Fibroblast of the aortic adventitia (primary cell): ENCODE measurements around the gene PPP1R37. TPM values are rescaled to one million over a fixed set of nuclear protein-coding genes. Genes with fewer than 3 reads are reported as not detected.
A peak's percentile ranks its signal among the peaks of the same experiment; 100 is the strongest.

Experiments
- DNase-seq: peaks from one replicate; pipeline ENCODE4 v3.0.0-alpha.2; 2010; ENCODE audit warnings: low read depth
- H3K4me3 ChIP-seq: 2 replicates; pipeline ENCODE4 v1.5.1; 2011; ENCODE audit warnings: low read depth, mild to moderate bottlenecking, control low read depth, low read length, moderate library complexity
- CTCF ChIP-seq: IDR thresholded peaks from 2 replicates; pipeline ENCODE4 v1.5.1; 2011; ENCODE audit warnings: mild to moderate bottlenecking, low read length, control low read depth, inconsistent platforms; ENCODE audit not compliant: insufficient read depth
- total RNA-seq: library from RNA; depleted of rRNA; stranded (reverse); fragments of >200 nt; gene quantifications from 2 replicates; pipeline ENCODE4 v1.2.3, GENCODE V29; 2012; ENCODE audit warnings: low replicate concordance

PPP1R37 gene
- total RNA-seq, 1 donor: 28.0 TPM

- TF ChIP-seq CTCF: no peak
- no peak for DNase-seq
- H3K4me3 ChIP-seq: peak overlapping the region; percentile 62
Observed at GRCh38 chr19:45076851-45077730, 15.9 kb upstream of the PPP1R37 start.

DNA sequence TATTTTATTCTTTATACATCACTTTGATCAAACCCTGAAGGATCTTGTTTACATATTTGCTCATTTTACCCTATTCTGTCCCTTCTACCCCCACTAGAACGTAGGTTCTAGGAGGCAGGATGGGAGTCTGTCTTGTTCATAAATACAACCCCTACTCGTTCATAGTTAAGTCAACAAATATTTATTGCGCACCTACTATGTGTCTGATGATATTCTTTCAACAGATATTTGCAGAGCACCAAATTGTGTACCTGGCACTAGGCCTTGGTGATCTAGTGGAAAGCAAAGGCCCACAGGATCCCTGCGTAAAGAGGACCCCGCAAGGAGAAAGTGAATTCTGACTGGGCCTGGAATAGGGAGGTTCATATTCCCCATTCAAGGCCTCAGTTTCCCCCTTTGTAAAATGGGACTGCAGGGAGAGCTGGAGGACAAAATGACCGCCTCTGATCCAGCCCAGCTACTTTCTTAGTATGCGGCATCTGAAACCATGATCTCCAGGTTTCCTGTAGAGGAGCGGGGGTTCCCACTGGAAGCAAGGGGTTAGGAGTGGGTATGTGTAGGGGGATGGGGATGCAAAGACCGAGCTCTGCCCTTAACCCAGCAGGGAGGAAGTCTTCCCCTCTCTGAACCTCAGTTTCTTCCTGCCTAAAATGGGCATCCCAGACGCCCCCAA, 14.5 kb upstream of the PPP1R37 start:
- no peak for TF ChIP-seq CTCF

DNA sequence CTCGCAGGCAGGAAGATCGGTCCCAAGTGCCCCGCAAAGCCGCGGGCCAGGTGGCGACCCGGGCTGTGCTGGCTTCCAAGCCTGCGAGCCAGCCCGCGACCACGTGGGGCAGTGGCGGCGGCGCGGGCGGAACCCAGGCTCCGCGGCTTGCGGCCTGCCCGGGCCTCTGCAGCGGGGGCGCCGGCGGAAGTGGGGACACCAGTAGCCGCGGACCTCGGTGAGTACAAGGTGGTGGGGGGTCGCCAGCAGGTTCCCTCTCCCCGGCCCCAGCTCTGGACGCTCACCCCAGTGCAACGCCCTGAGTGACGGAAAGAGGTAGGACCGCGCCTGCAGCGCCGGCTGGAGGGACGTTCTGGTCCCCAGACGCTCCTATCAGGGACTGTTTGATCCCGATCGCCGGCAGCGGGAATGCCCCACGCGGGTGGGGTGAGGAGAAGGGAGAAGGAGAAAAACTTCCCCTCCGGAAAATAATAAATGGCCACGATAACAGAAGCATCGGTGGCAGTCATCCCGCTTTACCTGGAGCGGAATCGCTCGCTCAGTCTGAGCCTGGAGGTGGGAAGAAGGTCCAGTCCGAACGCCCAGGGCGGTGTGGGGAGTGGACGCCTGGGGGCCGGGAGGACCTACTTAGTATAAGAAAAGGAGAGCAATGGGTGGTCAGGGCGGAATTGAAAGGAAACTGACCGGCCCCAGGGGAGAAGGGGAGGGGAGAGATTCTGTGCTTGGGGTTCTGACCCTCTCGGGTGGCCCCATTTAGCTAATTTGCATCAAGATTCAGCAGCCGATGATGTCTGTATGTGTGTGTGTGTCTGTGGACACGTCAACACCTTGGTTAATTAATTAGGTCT, 13.7 kb upstream of the PPP1R37 start, which contains the start of gene GEMIN7:
Gene GEMIN7, plus strand, starts transcription at position 198 of the 848 bp plus-strand sequence. CDS start 10,855 bp downstream, outside the sequence.
- DNase-seq: peak; percentile 63
- no peak for TF ChIP-seq CTCF
- peak within 1 kb of the TSS; percentile 98 for H3K4me3 ChIP-seq

More for the DNA sequence above, 14.5 kb upstream of the PPP1R37 start:
- DNase-seq: no peak
- H3K4me3 ChIP-seq: peak overlapping the region; percentile 98

GRCh38 chr19:45079911-45080370, 13.0 kb upstream of the PPP1R37 start:
- H3K4me3 ChIP-seq: peak overlapping the region; percentile 98
- DNase-seq: no peak
- no peak for TF ChIP-seq CTCF

DNA sequence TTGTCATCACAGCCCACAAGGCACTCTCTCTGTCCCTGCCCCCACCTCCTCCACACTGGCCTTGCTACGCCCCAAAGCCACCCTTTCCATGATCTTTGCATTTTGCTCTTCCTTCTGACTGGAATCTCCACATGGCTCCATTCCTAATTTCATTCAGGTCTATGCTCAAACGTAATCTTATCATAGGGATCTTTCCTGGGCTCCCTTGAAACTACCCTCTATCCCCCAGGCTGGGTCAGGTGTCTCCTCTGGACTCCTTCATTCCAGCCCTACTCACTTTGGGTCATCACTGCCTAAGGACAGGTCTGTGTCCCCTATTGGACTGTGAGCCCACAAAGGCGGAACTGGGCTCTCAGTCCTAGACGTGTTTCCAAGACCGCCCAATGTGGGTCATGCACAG, 10.8 kb upstream of the PPP1R37 start:
- no peak for TF ChIP-seq CTCF
- H3K4me3 ChIP-seq: no peak overlapping the region
- DNase-seq: no peak

- DNase-seq: no peak
- TF ChIP-seq CTCF: no peak
- no peak overlapping the region for H3K4me3 ChIP-seq
Observed at GRCh38 chr19:45086480-45086879, 6.5 kb upstream of the PPP1R37 start.
